H1 (cell line): Measurements from ENCODE around the gene CA5A. TPM values are rescaled to one million over a fixed set of nuclear protein-coding genes. Genes with fewer than 3 reads are reported as not detected.

ENCODE experiments used
- CTCF ChIA-PET: fragments of 300-600 bp; sonication (Branson Sonifier 250); formaldehyde crosslinking; loops from one replicate; lab custom pipeline; 2021; ENCODE audit not compliant: partially characterized antibody; lab: Charles Lee
- POLR2A ChIA-PET: fragments of 300-600 bp; sonication (Branson Sonifier 250); formaldehyde crosslinking; loops from one replicate; lab custom pipeline; 2021; ENCODE audit warnings: inconsistent platforms; ENCODE audit not compliant: partially characterized antibody; lab: Charles Lee
- DNase-seq, 2 experiments: peaks; one replicate each; pipeline versions ENCODE4 v3.0.0 to v3.0.0-alpha.2; 2010 to 2022; ENCODE audit warnings: low spot score in 2 of 2, low read depth in 1 of 2, mixed read lengths in 1 of 2
- FAIRE-seq: peaks from 2 replicates; lab custom pipeline; 2011; peaks lifted over from hg19 to GRCh38; lab: Jason Lieb, UNC
- H2AFZ ChIP-seq: 2 replicates; pipeline ENCODE4 v1.8.1; 2012; ENCODE audit warnings: low read length, inconsistent platforms
- H2AK5ac ChIP-seq: 2 replicates; pipeline ENCODE4 v1.6.1; 2013; ENCODE audit warnings: low read depth, low read length
- H2BK120ac ChIP-seq: replicated peaks from 2 replicates; pipeline ENCODE3; 2013; ENCODE audit warnings: low read depth, low read length, inconsistent platforms
- H2BK12ac ChIP-seq: 2 replicates; pipeline ENCODE4 v1.6.1; 2013; ENCODE audit warnings: low read depth, low read length
- H2BK15ac ChIP-seq: 2 replicates; pipeline ENCODE4 v1.6.1; 2013; ENCODE audit warnings: low read length
- H2BK20ac ChIP-seq: 2 replicates; pipeline ENCODE4 v1.6.1; 2013; ENCODE audit warnings: low read length
- H2BK5ac ChIP-seq: 2 replicates; pipeline ENCODE4 v1.6.1; 2013; ENCODE audit warnings: low read depth, low read length
- H3K14ac ChIP-seq: 2 replicates; pipeline ENCODE4 v1.6.1; 2013; ENCODE audit warnings: inconsistent platforms; ENCODE audit not compliant: insufficient read length
- H3K18ac ChIP-seq: 2 replicates; pipeline ENCODE4 v1.6.1; 2013; ENCODE audit warnings: low read length; ENCODE audit errors: extremely low read depth
- H3K23ac ChIP-seq: 2 replicates; pipeline ENCODE4 v1.6.1; 2013; ENCODE audit warnings: inconsistent platforms; ENCODE audit not compliant: insufficient read length
- H3K23me2 ChIP-seq: 2 replicates; pipeline ENCODE4 v1.6.1; 2013; ENCODE audit warnings: low read depth, low read length
- H3K27ac ChIP-seq: 2 replicates; pipeline ENCODE4 v1.6.1; 2011; ENCODE audit warnings: low read depth, low read length, inconsistent platforms
- H3K27me3 ChIP-seq, 4 experiments: replicated peaks in 1 of 4; 1 replicate in 1 of 4; 2 replicates in 3 of 4; pipeline versions ENCODE4 v1.6.1 to v1.8.1; 2011 to 2013; ENCODE audit warnings: low read length in 3 of 4, mild to moderate bottlenecking in 3 of 4, inconsistent platforms in 2 of 4, mixed read lengths in 2 of 4, moderate library complexity in 1 of 4; ENCODE audit not compliant: control insufficient read depth in 3 of 4, insufficient read depth in 3 of 4; ENCODE audit errors: extremely low read depth in 1 of 4
- H3K36me3 ChIP-seq, 4 experiments: 2 replicates each; pipeline versions ENCODE4 v1.6.1 to v1.8.1; 2011 to 2013; ENCODE audit warnings: mild to moderate bottlenecking in 4 of 4, low read length in 3 of 4, moderate library complexity in 2 of 4, control low read depth in 1 of 4, inconsistent platforms in 1 of 4; ENCODE audit not compliant: insufficient read depth in 4 of 4, control insufficient read depth in 2 of 4
- H3K4ac ChIP-seq: replicated peaks from 2 replicates; pipeline ENCODE3; 2013; ENCODE audit warnings: low read length, low read depth, mixed read lengths, inconsistent platforms; ENCODE audit not compliant: insufficient read length
- H3K4me1 ChIP-seq, 4 experiments: replicated peaks in 1 of 4; 1 replicate in 1 of 4; 2 replicates in 3 of 4; pipeline versions ENCODE4 v1.6.1 to v1.8.1; 2011 to 2013; ENCODE audit warnings: low read length in 3 of 4, inconsistent platforms in 2 of 4, mixed read lengths in 1 of 4; ENCODE audit not compliant: insufficient read depth in 4 of 4, control insufficient read depth in 3 of 4
- H3K4me2 ChIP-seq, 2 experiments: 2 replicates each; pipeline versions ENCODE4 v1.6.1 to v1.8.1; 2011 to 2013; ENCODE audit warnings: low read depth in 2 of 2, low read length in 2 of 2, control low read depth in 1 of 2, inconsistent platforms in 1 of 2, mild to moderate bottlenecking in 1 of 2; ENCODE audit not compliant: insufficient read depth in 1 of 2
- H3K4me3 ChIP-seq, 4 experiments: fragments of 200-600, 300-600 bp in 1 of 4; sonication (generic), shearing (Covaris generic), sonication (Bioruptor Twin) in 1 of 4; 2 replicates each; pipeline versions ENCODE4 v1.5.1 to v1.8.1; 2011 to 2016; ENCODE audit warnings: low read length in 4 of 4, low read depth in 3 of 4, control low read depth in 2 of 4, inconsistent platforms in 2 of 4, mild to moderate bottlenecking in 2 of 4, mixed read lengths in 1 of 4, moderate library complexity in 1 of 4; ENCODE audit not compliant: insufficient read depth in 2 of 4; ENCODE audit errors: extremely low read depth in 1 of 4
- H3K56ac ChIP-seq: replicated peaks from 2 replicates; pipeline ENCODE3; 2013; ENCODE audit warnings: low read depth, mild to moderate bottlenecking, mixed read lengths, low read length, inconsistent platforms; ENCODE audit not compliant: insufficient read length
- H3K79me1 ChIP-seq: 2 replicates; pipeline ENCODE4 v1.6.1; 2013; ENCODE audit warnings: low read depth, low read length, control low read depth
- H3K79me2 ChIP-seq, 2 experiments: 2 replicates each; pipeline versions ENCODE4 v1.6.1 to v1.8.1; 2012 to 2013; ENCODE audit warnings: low read length in 2 of 2, mild to moderate bottlenecking in 2 of 2, inconsistent platforms in 1 of 2; ENCODE audit not compliant: insufficient read depth in 2 of 2, control insufficient read depth in 1 of 2
- H3K9ac ChIP-seq, 4 experiments: replicated peaks in 1 of 4; 1 replicate in 1 of 4; 2 replicates in 3 of 4; pipeline versions ENCODE4 v1.6.1 to v1.8.1; 2011 to 2013; ENCODE audit warnings: low read depth in 3 of 4, low read length in 3 of 4, control low read depth in 2 of 4, mild to moderate bottlenecking in 2 of 4, moderate library complexity in 2 of 4, inconsistent platforms in 1 of 4; ENCODE audit errors: extremely low read depth in 1 of 4
- H3K9me3 ChIP-seq, 2 experiments: 2 replicates each; pipeline versions ENCODE4 v1.6.1 to v1.8.1; 2012 to 2013; ENCODE audit warnings: mild to moderate bottlenecking in 2 of 2, moderate library complexity in 2 of 2, control low read depth in 1 of 2, inconsistent platforms in 1 of 2, low read depth in 1 of 2, low read length in 1 of 2, mixed read lengths in 1 of 2; ENCODE audit not compliant: insufficient read depth in 2 of 2
- H4K20me1 ChIP-seq, 2 experiments: replicated peaks in 1 of 2; 2 replicates each; pipeline versions ENCODE3 to v1.8.1; 2011 to 2013; ENCODE audit warnings: inconsistent platforms in 2 of 2, low read length in 2 of 2, mild to moderate bottlenecking in 1 of 2; ENCODE audit not compliant: insufficient read depth in 2 of 2, control insufficient read depth in 1 of 2
- H4K5ac ChIP-seq: 2 replicates; pipeline ENCODE4 v1.6.1; 2013; ENCODE audit warnings: low read length, low read depth, mixed read lengths, inconsistent platforms; ENCODE audit not compliant: insufficient read length
- H4K8ac ChIP-seq: 2 replicates; pipeline ENCODE4 v1.8.0; 2013; ENCODE audit warnings: mild to moderate bottlenecking, moderate library complexity, low read length, inconsistent platforms; ENCODE audit not compliant: insufficient read depth; ENCODE audit errors: extremely low read depth
- H4K91ac ChIP-seq: replicated peaks from 2 replicates; pipeline ENCODE3; 2013; ENCODE audit warnings: low read length, mixed read lengths, inconsistent platforms; ENCODE audit not compliant: insufficient read length
- CHD1 ChIP-seq: IDR thresholded peaks from 2 replicates; pipeline ENCODE4 v1.6.1; 2012; ENCODE audit warnings: low read depth, low read length, improper control_type of control experiment
- CREB1 ChIP-seq: IDR thresholded peaks from 2 replicates; pipeline ENCODE4 v1.6.1; 2012; ENCODE audit warnings: inconsistent platforms
- EZH2 ChIP-seq: fragments of 200-600 bp; sonication (generic); IDR thresholded peaks from 2 replicates; pipeline ENCODE4 v1.7.1; 2012; ENCODE audit warnings: low read depth, mild to moderate bottlenecking, moderate library complexity, low read length, inconsistent platforms; ENCODE audit not compliant: severe bottlenecking
- MAFK ChIP-seq: IDR thresholded peaks from 2 replicates; pipeline ENCODE4 v1.6.1; 2012; ENCODE audit warnings: low read depth, mild to moderate bottlenecking, improper control_type of control experiment, low read length
- NRF1 ChIP-seq: IDR thresholded peaks from 2 replicates; pipeline ENCODE4 v1.6.1; 2011; ENCODE audit warnings: mild to moderate bottlenecking, low read depth, low read length, improper control_type of control experiment
- POLR2A ChIP-seq, 2 experiments: IDR thresholded peaks; 1 replicate in 1 of 2; 2 replicates in 1 of 2; pipeline ENCODE4 v1.6.1; 2011; ENCODE audit warnings: low read depth in 2 of 2, low read length in 2 of 2, mild to moderate bottlenecking in 2 of 2; ENCODE audit errors: control extremely low read depth in 1 of 2
- SIRT6 ChIP-seq: IDR thresholded peaks from one replicate; pipeline ENCODE4 v1.7.1; 2012; ENCODE audit warnings: low read length, inconsistent platforms
- SP1 ChIP-seq: IDR thresholded peaks from 2 replicates; pipeline ENCODE4 v1.6.1; 2011; ENCODE audit warnings: low read depth, low read length
- SUZ12 ChIP-seq: fragments of 200-600 bp; sonication (generic); IDR thresholded peaks from 2 replicates; pipeline ENCODE4 v1.6.1; 2012; ENCODE audit warnings: mild to moderate bottlenecking, inconsistent platforms, low read length, moderate library complexity, mixed read lengths
- TEAD4 ChIP-seq: IDR thresholded peaks from 2 replicates; pipeline ENCODE4 v1.6.1; 2012; ENCODE audit warnings: low read depth, low read length, inconsistent platforms, mixed read lengths
- WGBS, 2 experiments: shearing (Covaris generic) in 1 of 2; methylation state at CpG; one replicate each; pipeline versions ENCODE4 v1.1.6 to v1.1.7; 2013 to 2015; ENCODE audit warnings: low lambda C conversion rate in 2 of 2, mixed read lengths in 2 of 2, inconsistent platforms in 1 of 2, low coverage in 1 of 2, missing lambda C conversion rate in 1 of 2; ENCODE audit not compliant: insufficient replicate concordance in 2 of 2, insufficient coverage in 1 of 2, insufficient read length in 1 of 2; ENCODE audit errors: extremely low coverage in 1 of 2, missing lambda C conversion rate in 1 of 2; 5-methylcytosine and 5-hydroxymethylcytosine counted together
- polyA plus RNA-seq, 7 experiments: library from polyadenylated mRNA; depleted of rRNA in 3 of 7; stranded (reverse) in 5 of 7; unstranded in 2 of 7; fragments of >200 nt in 5 of 7; fragments of 200-250 nt in 2 of 7; gene quantifications; 1 replicate in 5 of 7; 2 replicates in 1 of 7; 4 replicates in 1 of 7; pipeline versions ENCODE4 v1.2.1 to v1.2.3, GENCODE V29; 2011 to 2013; ENCODE audit warnings: missing spikeins in 2 of 7, mixed read lengths in 2 of 7
- total RNA-seq: library from RNA; stranded (reverse); fragmentation: NEBNext Ultra II Directional; extraction: Animal tissue kit (Norgen Biotek cat#: 25700); gene quantifications from 2 replicates; pipeline ENCODE4 v1.2.1, GENCODE V29; 2021
- TF ChIP-seq, protein P1 (sequence below): IDR thresholded peaks from 2 replicates; pipeline ENCODE4 v1.6.1; 2012; ENCODE audit warnings: low read length, inconsistent platforms

CA5A gene
- total and polyA plus RNA-seq, 2 of the 8 experiments (the other 6 are each of a cell fraction or from before 2014, with no cell fraction given): not detected

- H3K18ac ChIP-seq: peak overlapping the region; percentile 99
- peaks cover 6 to 11% of the 10 kb centered on the region in 2 experiments for H4K20me1 ChIP-seq
- peak overlapping the region; percentile 99 for H4K91ac ChIP-seq
- no peak overlapping the region for H2AFZ ChIP-seq
- H3K36me3 ChIP-seq: peaks cover 12 to 29% (median 14%) of the 10 kb centered on the region in 4 experiments; a peak in 7 of 8 replicates
- H3K56ac ChIP-seq: peak overlapping the region; percentile 62
- peaks cover 0 to 45% of the 10 kb centered on the region in 2 experiments; a peak in 2 of 4 replicates for H3K79me2 ChIP-seq
- H3K79me1 ChIP-seq: no peaks in the 10 kb centered on the region; the same call in 1 of the 2 replicates
- H2BK15ac ChIP-seq: peak overlapping the region; percentile 55; the same call in 1 of the 2 replicates
- H4K8ac ChIP-seq: peak overlapping the region; percentile 96; the same call in 1 of the 2 replicates
- H2BK5ac ChIP-seq: peak overlapping the region; percentile 99
- H3K14ac ChIP-seq: no peak overlapping the region
- WGBS, 2 experiments: 22% methylated on average over 21 of the region's 25 CpGs; no CpG with 5 or more reads in 1 of the 2 experiments
- H3K4me1 ChIP-seq: peaks cover 16 to 46% (median 33%) of the 10 kb centered on the region in 4 experiments
- H3K27ac ChIP-seq: peak overlapping the region; percentile 48; the same call in 1 of the 2 replicates
- DNase-seq (peak; percentile 65 to 92), FAIRE-seq (no peak)
- H3K4me2 ChIP-seq: peak overlapping the region; percentile 53 to 59
- no peaks in the 10 kb centered on the region for H3K9me3 ChIP-seq
- H2BK20ac ChIP-seq: peak overlapping the region; percentile 13; the same call in 1 of the 2 replicates
- ChIA-PET POLR2A (interaction anchor here (1.0 to 27.1 kb wide), 12 partner anchors 9 to 74 kb away, joined by 4 to 507 read pairs (median 9); partner anchors contain the start of gene SLC7A5), CTCF (interaction anchor here (0.9 to 9.1 kb wide), 7 partner anchors 14 to 148 kb away, joined by 3 to 181 read pairs (median 44); partner anchors contain the start of gene SLC7A5)
- H3K4me3 ChIP-seq: peak overlapping the region in 1 of 4 experiments; percentile 14; a peak in 1 of 8 replicates
- peak overlapping the region in 3 of 4 experiments; percentile 54 to 72 (median 56); a peak in 5 of 7 replicates for H3K9ac ChIP-seq
- H3K23ac ChIP-seq: no peak overlapping the region
- no peaks in the 10 kb centered on the region for H3K23me2 ChIP-seq
- H2BK12ac ChIP-seq: peak overlapping the region; percentile 100
- H4K5ac ChIP-seq: peak overlapping the region; percentile 91
- no peak overlapping the region for H3K4ac ChIP-seq
- peak overlapping the region; percentile 82 for H2BK120ac ChIP-seq
- H3K27me3 ChIP-seq: no peaks in the 10 kb centered on the region
- H2AK5ac ChIP-seq: peak overlapping the region; percentile 97; the same call in 1 of the 2 replicates
- TF ChIP-seq SUZ12 (no peak), POLR2A (IDR thresholded peaks at IDR 0.05; ENCODE audit: control extremely low read depth in 1 of 2, low read depth in 2 of 2, low read length in 2 of 2) (peak in 1 of 2 experiments; percentile 47; a peak in 1 of 3 replicates), CREB1 (peak; percentile 40; the same call in 1 of the 2 replicates), SIRT6 (no peak), CHD1 (no peak), MAFK (no peak), EZH2 (no peak), TEAD4 (no peak), NRF1 (no peak), SP1 (no peak)
- TF ChIP-seq, protein P1, sequence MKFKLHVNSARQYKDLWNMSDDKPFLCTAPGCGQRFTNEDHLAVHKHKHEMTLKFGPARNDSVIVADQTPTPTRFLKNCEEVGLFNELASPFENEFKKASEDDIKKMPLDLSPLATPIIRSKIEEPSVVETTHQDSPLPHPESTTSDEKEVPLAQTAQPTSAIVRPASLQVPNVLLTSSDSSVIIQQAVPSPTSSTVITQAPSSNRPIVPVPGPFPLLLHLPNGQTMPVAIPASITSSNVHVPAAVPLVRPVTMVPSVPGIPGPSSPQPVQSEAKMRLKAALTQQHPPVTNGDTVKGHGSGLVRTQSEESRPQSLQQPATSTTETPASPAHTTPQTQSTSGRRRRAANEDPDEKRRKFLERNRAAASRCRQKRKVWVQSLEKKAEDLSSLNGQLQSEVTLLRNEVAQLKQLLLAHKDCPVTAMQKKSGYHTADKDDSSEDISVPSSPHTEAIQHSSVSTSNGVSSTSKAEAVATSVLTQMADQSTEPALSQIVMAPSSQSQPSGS: peak; percentile 42; the same call in 1 of the 2 replicates
Measured at GRCh38 chr16:87853411-87854052, 82.8 kb downstream of the CA5A start.
